Activated naive CD8-positive, alpha-beta T cell (primary cell): Measurements from ENCODE around the gene GGTLC1.
A peak's percentile ranks its signal among the peaks of the same experiment; 100 is the strongest.

Source experiments
- H3K27ac Mint-ChIP-seq: one replicate; pipeline ENCODE4 v1.8.0; 2021; ENCODE audit warnings: mixed read lengths
- H3K27me3 Mint-ChIP-seq: one replicate; pipeline ENCODE4 v1.8.0; 2021; ENCODE audit warnings: mixed read lengths
- H3K36me3 Mint-ChIP-seq: one replicate; pipeline ENCODE4 v1.8.0; 2021; ENCODE audit warnings: mixed read lengths
- H3K4me1 Mint-ChIP-seq: one replicate; pipeline ENCODE4 v1.8.0; 2021; ENCODE audit warnings: low read depth, mixed read lengths
- H3K4me3 Mint-ChIP-seq: one replicate; pipeline ENCODE4 v1.8.0; 2021; ENCODE audit warnings: mild to moderate bottlenecking, mixed read lengths
- H3K9me3 Mint-ChIP-seq: one replicate; pipeline ENCODE4 v1.8.0; 2021; ENCODE audit warnings: low read depth, mixed read lengths

The GGTLC1 gene

GRCh38 chr20:23988561-23988960 is at the start of gene GGTLC1:
GGTLC1 (minus strand) TSS chr20:23988779; CDS start chr20:23986611, 2,168 bp downstream.
- Mint-ChIP-seq H3K9me3 (no peaks in the 10 kb centered on the region), H3K27ac (no peak within 1 kb of the TSS), H3K27me3 (no peaks in the 10 kb centered on the region), H3K36me3 (no peaks in the 10 kb centered on the region), H3K4me1 (no peaks in the 10 kb centered on the region), H3K4me3 (no peak within 1 kb of the TSS)

DNA sequence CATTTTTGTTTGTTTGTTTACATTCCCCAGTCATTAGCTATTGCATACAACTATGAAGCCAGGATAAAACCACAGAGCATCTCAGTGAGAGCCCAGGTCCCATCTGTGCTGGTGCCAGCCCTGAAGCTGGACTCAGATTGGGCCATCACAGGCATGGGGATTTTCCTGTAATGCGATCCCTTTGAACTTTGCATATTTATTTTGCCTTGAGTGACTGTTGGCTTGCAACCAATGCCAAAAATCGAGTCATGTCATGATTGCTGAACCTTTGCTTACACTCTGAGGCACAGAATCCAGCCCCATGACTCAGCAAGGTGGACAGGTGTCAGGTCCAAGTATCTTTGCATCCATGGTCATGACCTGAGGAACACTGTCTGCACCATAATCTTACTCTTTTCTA is 46.2 kb upstream of the GGTLC1 start:
- no peak overlapping the region for H3K27ac Mint-ChIP-seq
- no peaks in the 10 kb centered on the region for H3K9me3 Mint-ChIP-seq
- no peak overlapping the region for H3K4me3 Mint-ChIP-seq
- no peaks in the 10 kb centered on the region for H3K27me3 Mint-ChIP-seq
- no peaks in the 10 kb centered on the region for H3K36me3 Mint-ChIP-seq
- peaks cover 30% of the 10 kb centered on the region for H3K4me1 Mint-ChIP-seq

GRCh38 chr20:24033565-24033964 is 45.0 kb upstream of the GGTLC1 start:
- Mint-ChIP-seq H3K36me3 (no peaks in the 10 kb centered on the region), H3K4me3 (no peak overlapping the region), H3K27ac (no peak overlapping the region), H3K9me3 (no peaks in the 10 kb centered on the region), H3K4me1 (peaks cover 40% of the 10 kb centered on the region), H3K27me3 (no peaks in the 10 kb centered on the region)

DNA sequence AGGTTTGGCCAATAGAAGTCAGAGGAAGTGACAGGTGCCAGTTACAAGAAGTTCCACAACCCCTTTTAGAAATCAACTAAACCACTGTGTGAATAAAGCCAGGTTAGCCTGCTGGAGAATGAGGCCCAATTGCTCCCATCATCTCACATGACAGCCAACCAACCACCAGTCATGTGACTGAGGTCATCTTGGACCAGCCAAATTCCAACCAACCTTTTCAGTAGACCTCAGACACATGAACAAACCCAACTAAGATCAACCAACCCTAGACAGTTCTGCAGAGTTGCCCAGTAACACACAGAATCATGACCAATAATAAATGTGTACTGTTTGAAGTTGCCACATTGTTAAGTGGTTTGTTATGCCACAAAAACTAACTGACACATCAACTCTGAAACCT is 44.6 kb upstream of the GGTLC1 start:
- Mint-ChIP-seq H3K27ac (peak overlapping the region; percentile 51), H3K4me1 (peaks cover 39% of the 10 kb centered on the region), H3K9me3 (no peaks in the 10 kb centered on the region), H3K27me3 (no peaks in the 10 kb centered on the region), H3K36me3 (no peaks in the 10 kb centered on the region), H3K4me3 (no peak overlapping the region)

GRCh38 chr20:24032400-24032898 is 43.9 kb upstream of the GGTLC1 start:
- no peaks in the 10 kb centered on the region for H3K36me3 Mint-ChIP-seq
- peak overlapping the region; percentile 2 for H3K27ac Mint-ChIP-seq
- H3K27me3 Mint-ChIP-seq, result no peaks in the 10 kb centered on the region
- peaks cover 46% of the 10 kb centered on the region for H3K4me1 Mint-ChIP-seq
- H3K4me3 Mint-ChIP-seq, result peak overlapping the region; percentile 17
- H3K9me3 Mint-ChIP-seq, result no peaks in the 10 kb centered on the region

GRCh38 chr20:24027229-24027628 is 38.6 kb upstream of the GGTLC1 start:
- H3K4me1 Mint-ChIP-seq, result peaks cover 47% of the 10 kb centered on the region

GRCh38 chr20:24022621-24023180 is 34.1 kb upstream of the GGTLC1 start:
- H3K27ac Mint-ChIP-seq, result no peak overlapping the region
- H3K36me3 Mint-ChIP-seq, result peaks cover 4% of the 10 kb centered on the region
- no peaks in the 10 kb centered on the region for H3K27me3 Mint-ChIP-seq
- H3K4me1 Mint-ChIP-seq, result peaks cover 22% of the 10 kb centered on the region
- H3K4me3 Mint-ChIP-seq, result no peak overlapping the region
- no peaks in the 10 kb centered on the region for H3K9me3 Mint-ChIP-seq

More at GRCh38 chr20:24027229-24027628, 38.6 kb upstream of the GGTLC1 start:
- H3K4me3 Mint-ChIP-seq, result peak overlapping the region; percentile 73
- H3K36me3 Mint-ChIP-seq, result peaks cover 2% of the 10 kb centered on the region
- peak overlapping the region; percentile 95 for H3K27ac Mint-ChIP-seq
- no peaks in the 10 kb centered on the region for H3K9me3 Mint-ChIP-seq
- H3K27me3 Mint-ChIP-seq, result no peaks in the 10 kb centered on the region

- no peak overlapping the region for H3K27ac Mint-ChIP-seq
- H3K9me3 Mint-ChIP-seq, result no peaks in the 10 kb centered on the region
- H3K4me3 Mint-ChIP-seq, result no peak overlapping the region
- H3K4me1 Mint-ChIP-seq, result no peaks in the 10 kb centered on the region
- peaks cover 2% of the 10 kb centered on the region for H3K36me3 Mint-ChIP-seq
- H3K27me3 Mint-ChIP-seq, result peaks cover 4% of the 10 kb centered on the region
These were observed 30.2 kb upstream of the GGTLC1 start for GRCh38 chr20:24018796-24019195.

GRCh38 chr20:24017458-24017755 is 28.8 kb upstream of the GGTLC1 start:
- Mint-ChIP-seq H3K27me3 (peaks cover 4% of the 10 kb centered on the region), H3K9me3 (no peaks in the 10 kb centered on the region), H3K4me1 (peaks cover 4% of the 10 kb centered on the region), H3K27ac (no peak overlapping the region), H3K36me3 (peaks cover 2% of the 10 kb centered on the region), H3K4me3 (no peak overlapping the region)

GRCh38 chr20:24016607-24017457 is 28.3 kb upstream of the GGTLC1 start:
- Mint-ChIP-seq H3K27me3 (peaks cover 4% of the 10 kb centered on the region), H3K4me3 (no peak overlapping the region), H3K4me1 (peaks cover 4% of the 10 kb centered on the region), H3K36me3 (peaks cover 2% of the 10 kb centered on the region), H3K9me3 (no peaks in the 10 kb centered on the region), H3K27ac (no peak overlapping the region)

- no peak overlapping the region for H3K27ac Mint-ChIP-seq
- H3K27me3 Mint-ChIP-seq, result peaks cover 4% of the 10 kb centered on the region
- no peak overlapping the region for H3K4me3 Mint-ChIP-seq
- H3K36me3 Mint-ChIP-seq, result no peaks in the 10 kb centered on the region
- H3K9me3 Mint-ChIP-seq, result no peaks in the 10 kb centered on the region
- peaks cover 4% of the 10 kb centered on the region for H3K4me1 Mint-ChIP-seq
These were observed 25.4 kb upstream of the GGTLC1 start for GRCh38 chr20:24013953-24014352.

- H3K27ac Mint-ChIP-seq, result no peak overlapping the region
- no peaks in the 10 kb centered on the region for H3K9me3 Mint-ChIP-seq
- peaks cover 4% of the 10 kb centered on the region for H3K4me1 Mint-ChIP-seq
- H3K27me3 Mint-ChIP-seq, result peaks cover 1% of the 10 kb centered on the region
- H3K36me3 Mint-ChIP-seq, result no peaks in the 10 kb centered on the region
- no peak overlapping the region for H3K4me3 Mint-ChIP-seq
These were observed 22.7 kb upstream of the GGTLC1 start for GRCh38 chr20:24011282-24011681.

GRCh38 chr20:24007758-24008157 is 19.2 kb upstream of the GGTLC1 start:
- H3K9me3 Mint-ChIP-seq, result no peaks in the 10 kb centered on the region
- no peaks in the 10 kb centered on the region for H3K27me3 Mint-ChIP-seq
- peaks cover under 1% of the 10 kb centered on the region for H3K4me1 Mint-ChIP-seq
- H3K36me3 Mint-ChIP-seq, result no peaks in the 10 kb centered on the region
- no peak overlapping the region for H3K27ac Mint-ChIP-seq
- H3K4me3 Mint-ChIP-seq, result no peak overlapping the region

DNA sequence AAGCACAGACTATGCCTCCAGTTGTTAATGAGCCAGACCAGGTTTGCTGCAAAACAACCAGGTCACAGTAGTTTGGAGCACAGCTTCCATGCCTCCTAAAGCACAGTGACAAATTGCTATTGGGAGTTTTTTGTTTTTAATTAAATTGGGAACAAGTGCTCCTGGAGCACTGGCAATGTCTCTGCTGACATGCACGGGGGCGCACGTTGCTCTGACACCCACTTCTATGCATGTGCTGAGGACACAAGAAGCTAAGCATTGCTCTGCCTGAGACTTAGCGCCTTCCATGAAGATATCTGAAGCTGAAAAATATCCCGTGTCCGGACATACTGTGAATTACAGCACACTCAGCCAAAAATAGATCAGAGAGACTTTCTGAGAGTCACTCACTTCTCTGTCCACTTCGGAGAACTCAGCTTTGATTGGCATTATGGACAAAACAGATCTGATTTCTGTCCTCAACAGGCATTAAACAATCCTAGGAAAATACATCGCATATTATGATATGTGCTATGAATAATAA is 18.6 kb upstream of the GGTLC1 start:
- Mint-ChIP-seq H3K9me3 (no peaks in the 10 kb centered on the region), H3K4me1 (no peaks in the 10 kb centered on the region), H3K27me3 (no peaks in the 10 kb centered on the region), H3K4me3 (no peak overlapping the region), H3K27ac (no peak overlapping the region), H3K36me3 (no peaks in the 10 kb centered on the region)

DNA sequence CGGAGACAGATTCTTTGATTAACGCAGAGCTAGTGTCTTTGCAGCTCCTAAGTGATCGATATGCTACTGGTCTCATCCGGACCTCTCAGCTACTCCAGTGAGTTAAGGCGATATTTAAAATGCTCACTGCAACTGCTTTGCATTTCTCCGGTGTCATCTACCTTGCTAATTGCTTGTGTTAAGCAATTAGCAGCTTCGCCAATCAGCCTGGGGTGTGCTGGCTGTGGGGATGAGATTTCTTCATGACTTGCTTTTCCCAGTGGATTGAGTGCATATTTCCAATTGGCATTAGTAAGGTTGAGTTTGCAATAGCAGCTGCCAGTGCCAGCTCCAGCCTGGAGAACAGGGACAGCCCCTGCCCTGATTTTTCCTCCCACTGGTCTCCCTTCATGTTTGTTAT is 18.0 kb upstream of the GGTLC1 start:
- Mint-ChIP-seq H3K4me1 (no peaks in the 10 kb centered on the region), H3K4me3 (no peak overlapping the region), H3K36me3 (no peaks in the 10 kb centered on the region), H3K27me3 (no peaks in the 10 kb centered on the region), H3K27ac (no peak overlapping the region), H3K9me3 (no peaks in the 10 kb centered on the region)
